GM12891 (cell line): ENCODE data around the gene PPBP.

Experiments
- POLR2A ChIP-seq: IDR thresholded peaks from 2 replicates; pipeline ENCODE4 v1.6.1; 2011; ENCODE audit warnings: low read depth, low read length, control low read depth
- POU2F2 ChIP-seq: IDR thresholded peaks from 2 replicates; pipeline ENCODE4 v1.6.1; 2011; ENCODE audit warnings: low read depth, mild to moderate bottlenecking, control low read depth, low read length, moderate library complexity
- SPI1 ChIP-seq: IDR thresholded peaks from 2 replicates; pipeline ENCODE4 v1.6.1; 2011; ENCODE audit warnings: low read depth, low read length, control low read depth
- TAF1 ChIP-seq: IDR thresholded peaks from 2 replicates; pipeline ENCODE4 v1.6.1; 2011; ENCODE audit warnings: low read depth, low read length, control low read depth

GRCh38 chr4:73948990-73949706, 38.8 kb downstream of the PPBP start:
- TF ChIP-seq POU2F2 (no peak), TAF1 (no peak), SPI1 (no peak), POLR2A (no peak)
